Measurements from ENCODE around the gene BCL11A. TPM values are rescaled to one million over a fixed set of nuclear protein-coding genes. Genes with fewer than 3 reads are reported as not detected.

The BCL11A gene
- total and polyA plus RNA-seq, 2 of the 13 experiments (the other 11 are each of a cell fraction or from before 2014, with no cell fraction given): not detected

DNA sequence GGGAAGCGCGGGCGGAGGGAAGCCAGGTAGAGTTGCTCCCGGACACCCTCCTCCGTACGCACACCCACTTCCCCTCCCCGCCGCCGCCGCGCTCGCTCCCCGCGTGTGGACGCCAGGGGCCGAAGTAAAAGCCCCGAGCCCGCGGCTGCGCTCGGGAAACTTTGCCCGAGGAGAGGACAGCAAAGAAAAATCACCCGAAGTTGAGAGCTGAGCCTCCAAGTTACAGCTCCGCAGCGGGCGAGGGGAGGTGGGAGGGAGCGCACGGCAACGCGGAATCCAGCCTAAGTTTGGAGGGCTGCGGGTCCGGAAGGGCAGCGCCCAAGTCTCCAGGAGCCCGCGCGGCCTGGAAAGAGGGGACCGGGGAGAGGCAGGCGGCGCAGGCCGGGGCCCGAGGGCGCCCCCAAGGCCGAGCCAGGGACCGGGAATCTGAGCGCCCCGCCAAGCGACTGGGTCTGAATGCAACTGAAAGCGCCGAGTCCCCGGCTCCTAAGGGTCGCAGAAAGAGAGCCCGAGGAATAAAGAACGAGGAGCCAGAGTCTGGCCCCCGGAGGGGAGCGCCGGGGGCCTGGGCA lies 706 bp upstream of the BCL11A start (continued):
- TF ChIP-seq, protein P1, sequence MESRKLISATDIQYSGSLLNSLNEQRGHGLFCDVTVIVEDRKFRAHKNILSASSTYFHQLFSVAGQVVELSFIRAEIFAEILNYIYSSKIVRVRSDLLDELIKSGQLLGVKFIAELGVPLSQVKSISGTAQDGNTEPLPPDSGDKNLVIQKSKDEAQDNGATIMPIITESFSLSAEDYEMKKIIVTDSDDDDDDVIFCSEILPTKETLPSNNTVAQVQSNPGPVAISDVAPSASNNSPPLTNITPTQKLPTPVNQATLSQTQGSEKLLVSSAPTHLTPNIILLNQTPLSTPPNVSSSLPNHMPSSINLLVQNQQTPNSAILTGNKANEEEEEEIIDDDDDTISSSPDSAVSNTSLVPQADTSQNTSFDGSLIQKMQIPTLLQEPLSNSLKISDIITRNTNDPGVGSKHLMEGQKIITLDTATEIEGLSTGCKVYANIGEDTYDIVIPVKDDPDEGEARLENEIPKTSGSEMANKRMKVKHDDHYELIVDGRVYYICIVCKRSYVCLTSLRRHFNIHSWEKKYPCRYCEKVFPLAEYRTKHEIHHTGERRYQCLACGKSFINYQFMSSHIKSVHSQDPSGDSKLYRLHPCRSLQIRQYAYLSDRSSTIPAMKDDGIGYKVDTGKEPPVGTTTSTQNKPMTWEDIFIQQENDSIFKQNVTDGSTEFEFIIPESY (CRISPR knock-in tag; IDR thresholded peaks at IDR 0.05): no peak
- TF ChIP-seq, protein P2, sequence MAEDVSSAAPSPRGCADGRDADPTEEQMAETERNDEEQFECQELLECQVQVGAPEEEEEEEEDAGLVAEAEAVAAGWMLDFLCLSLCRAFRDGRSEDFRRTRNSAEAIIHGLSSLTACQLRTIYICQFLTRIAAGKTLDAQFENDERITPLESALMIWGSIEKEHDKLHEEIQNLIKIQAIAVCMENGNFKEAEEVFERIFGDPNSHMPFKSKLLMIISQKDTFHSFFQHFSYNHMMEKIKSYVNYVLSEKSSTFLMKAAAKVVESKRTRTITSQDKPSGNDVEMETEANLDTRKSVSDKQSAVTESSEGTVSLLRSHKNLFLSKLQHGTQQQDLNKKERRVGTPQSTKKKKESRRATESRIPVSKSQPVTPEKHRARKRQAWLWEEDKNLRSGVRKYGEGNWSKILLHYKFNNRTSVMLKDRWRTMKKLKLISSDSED (CRISPR knock-in tag; IDR thresholded peaks at IDR 0.05): no peak
- 0 out of 2 replicates have a peak, but pooled peaks have one; percentile 41 for TF ChIP-seq SRY (CRISPR knock-in tag; IDR thresholded peaks at IDR 0.05)
- TF ChIP-seq NFKBIZ (CRISPR knock-in tag; IDR thresholded peaks at IDR 0.05): no peak
- TF ChIP-seq, protein P3, sequence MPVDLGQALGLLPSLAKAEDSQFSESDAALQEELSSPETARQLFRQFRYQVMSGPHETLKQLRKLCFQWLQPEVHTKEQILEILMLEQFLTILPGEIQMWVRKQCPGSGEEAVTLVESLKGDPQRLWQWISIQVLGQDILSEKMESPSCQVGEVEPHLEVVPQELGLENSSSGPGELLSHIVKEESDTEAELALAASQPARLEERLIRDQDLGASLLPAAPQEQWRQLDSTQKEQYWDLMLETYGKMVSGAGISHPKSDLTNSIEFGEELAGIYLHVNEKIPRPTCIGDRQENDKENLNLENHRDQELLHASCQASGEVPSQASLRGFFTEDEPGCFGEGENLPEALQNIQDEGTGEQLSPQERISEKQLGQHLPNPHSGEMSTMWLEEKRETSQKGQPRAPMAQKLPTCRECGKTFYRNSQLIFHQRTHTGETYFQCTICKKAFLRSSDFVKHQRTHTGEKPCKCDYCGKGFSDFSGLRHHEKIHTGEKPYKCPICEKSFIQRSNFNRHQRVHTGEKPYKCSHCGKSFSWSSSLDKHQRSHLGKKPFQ (CRISPR knock-in tag; IDR thresholded peaks at IDR 0.05; ENCODE audit: insufficient replicate concordance): peak; percentile 32
- TF ChIP-seq BCL6 (CRISPR knock-in tag; IDR thresholded peaks at IDR 0.05): peak; percentile 30; the same call in 1 of the 2 replicates
- TF ChIP-seq IKZF1 (IDR thresholded peaks at IDR 0.05): no peak
- TF ChIP-seq SMC3 (IDR thresholded peaks at IDR 0.05; ENCODE audit: low read length): no peak
- TF ChIP-seq RBAK (CRISPR knock-in tag; IDR thresholded peaks at IDR 0.05): no peak
- no peak for TF ChIP-seq TOPORS (CRISPR knock-in tag; IDR thresholded peaks at IDR 0.05)
- TF ChIP-seq ZNF12 (CRISPR knock-in tag; IDR thresholded peaks at IDR 0.05): no peak
- no peak for TF ChIP-seq NBN (conservative IDR thresholded peaks at IDR 0.05)
- no peak for TF ChIP-seq ZNF337 (CRISPR knock-in tag; IDR thresholded peaks at IDR 0.05; ENCODE audit: borderline replicate concordance, low read depth)
- no peak for TF ChIP-seq ZNF224 (CRISPR knock-in tag; IDR thresholded peaks at IDR 0.05)
- TF ChIP-seq XRCC5 (optimal IDR thresholded peaks at IDR 0.05; ENCODE audit: low read length): peak; percentile 17
- no peak for TF ChIP-seq U2AF2 (IDR thresholded peaks at IDR 0.05; ENCODE audit: low read depth, low read length)
- TF ChIP-seq ZNF605 (CRISPR knock-in tag; IDR thresholded peaks at IDR 0.05): peak; percentile 51; the same call in 1 of the 2 replicates
- TF ChIP-seq SRSF1 (optimal IDR thresholded peaks at IDR 0.05; ENCODE audit: low read depth, low read length): peak; percentile 52
- no peak for TF ChIP-seq NR2F2 (IDR thresholded peaks at IDR 0.05; ENCODE audit: borderline replicate concordance, low read depth)
- no peak for TF ChIP-seq ZNF724P (CRISPR knock-in tag; IDR thresholded peaks at IDR 0.05; ENCODE audit: borderline replicate concordance)
- 0 out of 2 replicates have a peak, but pooled peaks have one; percentile 6 for TF ChIP-seq SMAD1 (CRISPR knock-in tag; IDR thresholded peaks at IDR 0.05; ENCODE audit: borderline replicate concordance, low read depth)
- TF ChIP-seq NR2F6 (IDR thresholded peaks at IDR 0.05): no peak
- TF ChIP-seq NR2F6 (CRISPR knock-in tag; IDR thresholded peaks at IDR 0.05): no peak
- TF ChIP-seq, protein P4, sequence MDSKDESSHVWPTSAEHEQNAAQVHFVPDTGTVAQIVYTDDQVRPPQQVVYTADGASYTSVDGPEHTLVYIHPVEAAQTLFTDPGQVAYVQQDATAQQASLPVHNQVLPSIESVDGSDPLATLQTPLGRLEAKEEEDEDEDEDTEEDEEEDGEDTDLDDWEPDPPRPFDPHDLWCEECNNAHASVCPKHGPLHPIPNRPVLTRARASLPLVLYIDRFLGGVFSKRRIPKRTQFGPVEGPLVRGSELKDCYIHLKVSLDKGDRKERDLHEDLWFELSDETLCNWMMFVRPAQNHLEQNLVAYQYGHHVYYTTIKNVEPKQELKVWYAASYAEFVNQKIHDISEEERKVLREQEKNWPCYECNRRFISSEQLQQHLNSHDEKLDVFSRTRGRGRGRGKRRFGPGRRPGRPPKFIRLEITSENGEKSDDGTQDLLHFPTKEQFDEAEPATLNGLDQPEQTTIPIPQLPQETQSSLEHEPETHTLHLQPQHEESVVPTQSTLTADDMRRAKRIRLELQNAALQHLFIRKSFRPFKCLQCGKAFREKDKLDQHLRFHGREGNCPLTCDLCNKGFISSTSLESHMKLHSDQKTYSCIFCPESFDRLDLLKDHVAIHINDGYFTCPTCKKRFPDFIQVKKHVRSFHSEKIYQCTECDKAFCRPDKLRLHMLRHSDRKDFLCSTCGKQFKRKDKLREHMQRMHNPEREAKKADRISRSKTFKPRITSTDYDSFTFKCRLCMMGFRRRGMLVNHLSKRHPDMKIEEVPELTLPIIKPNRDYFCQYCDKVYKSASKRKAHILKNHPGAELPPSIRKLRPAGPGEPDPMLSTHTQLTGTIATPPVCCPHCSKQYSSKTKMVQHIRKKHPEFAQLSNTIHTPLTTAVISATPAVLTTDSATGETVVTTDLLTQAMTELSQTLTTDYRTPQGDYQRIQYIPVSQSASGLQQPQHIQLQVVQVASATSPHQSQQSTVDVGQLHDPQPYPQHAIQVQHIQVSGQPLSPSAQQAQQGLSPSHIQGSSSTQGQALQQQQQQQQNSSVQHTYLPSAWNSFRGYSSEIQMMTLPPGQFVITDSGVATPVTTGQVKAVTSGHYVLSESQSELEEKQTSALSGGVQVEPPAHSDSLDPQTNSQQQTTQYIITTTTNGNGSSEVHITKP (CRISPR knock-in tag; IDR thresholded peaks at IDR 0.05; ENCODE audit: low read depth): no peak
- peak; percentile 27 for TF ChIP-seq HNRNPLL (IDR thresholded peaks at IDR 0.05; ENCODE audit: low read depth, low read length, poor library complexity, severe bottlenecking)

Measured in HepG2 (cell line).